ENCODE measurements around the gene CACNA2D3. TPM values are rescaled to one million over a fixed set of nuclear protein-coding genes. Genes with fewer than 3 reads are reported as not detected.

Gene CACNA2D3
- total RNA-seq, 1 donor from 2014 or later, result not detected

DNA sequence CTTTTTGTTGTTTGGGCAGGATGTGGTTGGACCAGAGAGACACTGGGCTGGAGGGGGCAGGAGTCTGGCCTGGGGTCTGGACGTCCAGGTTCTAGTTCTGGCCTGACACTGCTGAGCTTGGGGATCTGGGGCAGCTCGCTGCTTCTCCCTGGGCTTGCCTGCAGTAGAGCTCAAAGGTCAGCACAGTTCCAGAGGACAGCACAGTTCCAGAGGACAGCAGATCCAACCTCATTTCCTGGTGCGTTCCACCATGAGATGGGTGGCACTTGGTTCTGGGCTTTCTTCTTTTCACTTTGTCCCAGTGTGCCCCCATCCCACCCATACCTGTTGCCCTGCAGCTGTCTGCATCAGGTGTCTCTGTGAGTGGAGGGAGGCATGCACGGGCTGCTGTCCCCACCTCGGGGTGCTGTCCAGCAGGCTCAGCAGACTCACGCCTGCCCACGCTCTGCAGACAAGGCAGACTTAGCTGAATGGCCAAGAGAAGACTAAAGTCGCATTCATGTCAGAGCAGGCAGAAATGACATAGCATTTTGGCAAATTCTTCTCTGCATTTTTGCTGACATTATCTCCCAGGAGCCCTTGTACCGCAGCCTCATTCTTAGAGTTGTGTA is 16.7 kb downstream of the CACNA2D3 start:
- Mint-ChIP-seq H3K27me3 (ENCODE audit: insufficient read depth, low read depth) (peaks cover 13% of the 10 kb centered on the region), H3K27ac (no peak overlapping the region), H3K36me3 (no peaks in the 10 kb centered on the region), H3K9me3 (no peaks in the 10 kb centered on the region), H3K4me1 (no peaks in the 10 kb centered on the region), H3K4me3 (no peak overlapping the region)
- Histone ChIP-seq H3K9me3 (ENCODE audit: low read depth) (no peaks in the 10 kb centered on the region), H3K4me3 (no peak overlapping the region), H3K4me2 (no peak overlapping the region), H3F3A (ENCODE audit: low read depth) (no peaks in the 10 kb centered on the region), H2AFZ (replicated peaks) (no peak overlapping the region), H3K4me1 (no peaks in the 10 kb centered on the region), H3K36me3 (no peaks in the 10 kb centered on the region), H3K27me3 (no peaks in the 10 kb centered on the region), H3K27ac (no peak overlapping the region), H3K79me2 (ENCODE audit: low read depth) (no peaks in the 10 kb centered on the region), H4K20me1 (ENCODE audit: low read depth) (no peaks in the 10 kb centered on the region), H3K9ac (no peak overlapping the region)
- TF ChIP-seq EZH2phosphoT487 (IDR thresholded peaks at IDR 0.05), result no peak
- TF ChIP-seq, protein P1, sequence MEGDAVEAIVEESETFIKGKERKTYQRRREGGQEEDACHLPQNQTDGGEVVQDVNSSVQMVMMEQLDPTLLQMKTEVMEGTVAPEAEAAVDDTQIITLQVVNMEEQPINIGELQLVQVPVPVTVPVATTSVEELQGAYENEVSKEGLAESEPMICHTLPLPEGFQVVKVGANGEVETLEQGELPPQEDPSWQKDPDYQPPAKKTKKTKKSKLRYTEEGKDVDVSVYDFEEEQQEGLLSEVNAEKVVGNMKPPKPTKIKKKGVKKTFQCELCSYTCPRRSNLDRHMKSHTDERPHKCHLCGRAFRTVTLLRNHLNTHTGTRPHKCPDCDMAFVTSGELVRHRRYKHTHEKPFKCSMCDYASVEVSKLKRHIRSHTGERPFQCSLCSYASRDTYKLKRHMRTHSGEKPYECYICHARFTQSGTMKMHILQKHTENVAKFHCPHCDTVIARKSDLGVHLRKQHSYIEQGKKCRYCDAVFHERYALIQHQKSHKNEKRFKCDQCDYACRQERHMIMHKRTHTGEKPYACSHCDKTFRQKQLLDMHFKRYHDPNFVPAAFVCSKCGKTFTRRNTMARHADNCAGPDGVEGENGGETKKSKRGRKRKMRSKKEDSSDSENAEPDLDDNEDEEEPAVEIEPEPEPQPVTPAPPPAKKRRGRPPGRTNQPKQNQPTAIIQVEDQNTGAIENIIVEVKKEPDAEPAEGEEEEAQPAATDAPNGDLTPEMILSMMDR (IDR thresholded peaks at IDR 0.05), result no peak
- TF ChIP-seq EZH2 (IDR thresholded peaks at IDR 0.05), result no peak
- peak; percentile 24 for DNase-seq (ENCODE audit: low spot score)

DNA sequence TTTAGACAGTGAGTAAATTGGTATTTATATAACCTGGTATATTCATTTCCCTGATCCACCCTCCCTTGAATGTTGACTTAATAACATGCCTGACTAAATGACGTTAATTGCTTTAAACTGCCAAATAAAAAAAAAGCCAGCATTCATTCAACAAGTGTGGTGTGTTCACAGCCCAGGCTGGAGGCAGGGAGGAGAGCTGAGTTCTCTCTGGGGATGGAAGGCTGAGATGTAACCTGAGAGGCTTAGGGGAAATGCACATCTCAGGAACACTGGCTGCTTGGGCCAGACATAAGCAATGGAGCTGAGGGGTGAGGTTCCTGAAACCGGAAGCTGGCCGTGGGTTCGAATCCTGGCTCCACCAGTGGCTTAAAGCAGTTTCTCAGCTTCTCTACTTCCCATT is 17.3 kb downstream of the CACNA2D3 start:
- Mint-ChIP-seq H3K27me3 (ENCODE audit: insufficient read depth, low read depth) (peaks cover 13% of the 10 kb centered on the region), H3K4me1 (no peaks in the 10 kb centered on the region), H3K27ac (no peak overlapping the region), H3K4me3 (no peak overlapping the region), H3K9me3 (no peaks in the 10 kb centered on the region), H3K36me3 (no peaks in the 10 kb centered on the region)
- Histone ChIP-seq H3K4me3 (no peak overlapping the region), H3K27ac (no peak overlapping the region), H3K27me3 (no peaks in the 10 kb centered on the region), H3K4me1 (no peaks in the 10 kb centered on the region), H3K79me2 (ENCODE audit: low read depth) (no peaks in the 10 kb centered on the region), H3K9ac (no peak overlapping the region), H3F3A (ENCODE audit: low read depth) (no peaks in the 10 kb centered on the region), H3K4me2 (no peak overlapping the region), H3K9me3 (ENCODE audit: low read depth) (no peaks in the 10 kb centered on the region), H3K36me3 (no peaks in the 10 kb centered on the region), H2AFZ (replicated peaks) (no peak overlapping the region), H4K20me1 (ENCODE audit: low read depth) (no peaks in the 10 kb centered on the region)
- DNase-seq (ENCODE audit: low spot score), result no peak
- no peak for TF ChIP-seq EZH2 (IDR thresholded peaks at IDR 0.05)
- TF ChIP-seq EZH2phosphoT487 (IDR thresholded peaks at IDR 0.05), result no peak
- TF ChIP-seq, protein P1 (IDR thresholded peaks at IDR 0.05), result no peak

DNA sequence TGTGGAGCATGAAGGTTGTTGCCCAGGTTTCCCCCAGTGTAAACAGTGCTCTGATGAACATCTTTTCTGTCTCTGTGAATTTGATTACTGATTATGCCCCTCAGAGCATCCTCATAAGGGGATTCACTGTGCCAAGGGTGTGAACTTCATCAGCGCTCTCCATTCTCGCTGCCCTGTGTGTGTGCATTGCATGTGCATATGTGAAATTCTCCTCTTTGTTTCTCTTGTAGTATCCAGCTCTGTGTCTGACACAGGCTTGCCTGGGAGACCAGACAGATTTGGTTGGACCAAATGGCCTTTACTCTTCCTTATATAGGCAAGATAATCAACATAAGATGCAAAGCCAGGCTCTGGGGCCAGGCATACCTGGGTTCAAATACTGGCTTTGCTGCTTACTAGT is 21.9 kb downstream of the CACNA2D3 start:
- Mint-ChIP-seq H3K36me3 (no peaks in the 10 kb centered on the region), H3K27ac (no peak overlapping the region), H3K4me3 (no peak overlapping the region), H3K27me3 (ENCODE audit: insufficient read depth, low read depth) (peaks cover 14% of the 10 kb centered on the region), H3K9me3 (no peaks in the 10 kb centered on the region), H3K4me1 (peaks cover 11% of the 10 kb centered on the region)
- TF ChIP-seq EZH2 (IDR thresholded peaks at IDR 0.05) (no peak), EZH2phosphoT487 (IDR thresholded peaks at IDR 0.05) (no peak)
- TF ChIP-seq, protein P1 (IDR thresholded peaks at IDR 0.05), result no peak
- H3K9me3 ChIP-seq (ENCODE audit: low read depth), result no peaks in the 10 kb centered on the region
- no peak overlapping the region for H3K9ac ChIP-seq
- H3K27ac ChIP-seq, result no peak overlapping the region
- no peak overlapping the region for H3K4me2 ChIP-seq
- H3K27me3 ChIP-seq, result no peaks in the 10 kb centered on the region
- no peaks in the 10 kb centered on the region for H3K79me2 ChIP-seq (ENCODE audit: low read depth)
- H3K4me1 ChIP-seq, result no peaks in the 10 kb centered on the region
- H3F3A ChIP-seq (ENCODE audit: low read depth), result no peaks in the 10 kb centered on the region
- H2AFZ ChIP-seq (replicated peaks), result no peak overlapping the region
- no peak overlapping the region for H3K4me3 ChIP-seq
- no peak for DNase-seq (ENCODE audit: low spot score)
- no peaks in the 10 kb centered on the region for H3K36me3 ChIP-seq
- H4K20me1 ChIP-seq (ENCODE audit: low read depth), result no peaks in the 10 kb centered on the region
